A549 treated with ZK216348 at 1 μM for 4 hours (cell line): ENCODE measurements around the gene USP30. TPM values are rescaled to one million over a fixed set of nuclear protein-coding genes. Genes with fewer than 3 reads are reported as not detected.

Source experiments
- total RNA-seq: library from RNA; stranded (reverse); fragments of 200-300 nt; extraction: Qiagen RNA extraction; gene quantifications from 5 replicates; pipeline ENCODE4 v1.2.3, GENCODE V29; 2022; ENCODE audit warnings: low read depth

USP30 gene
- total RNA-seq, result 6.4 to 10.2 TPM (median 9.6 TPM) in 5 replicates

GRCh38 chr12:109052414-109053323 is at the start of gene USP30:
Gene USP30, plus strand, starts transcription at chr12:109052576. Its CDS starts 103 bp downstream, at chr12:109052679.

GRCh38 chr12:109020796-109021380 is 31.5 kb upstream of the USP30 start, which contains the start of gene SVOP:
Gene SVOP, minus strand, starts transcription at chr12:109021068. Its CDS starts 200 bp downstream, at chr12:109020868.

GRCh38 chr12:109093022-109093918 is 40.9 kb downstream of the USP30 start, which contains the start of gene ALKBH2:
Gene ALKBH2, minus strand, starts transcription at chr12:109093472. Its CDS starts 686 bp downstream, at chr12:109092786.

GRCh38 chr12:109097435-109098182 is 45.2 kb downstream of the USP30 start, which contains the start of gene UNG:
Gene UNG, plus strand, starts transcription at chr12:109097597. Its CDS starts 83 bp downstream, at chr12:109097680.

GRCh38 chr12:109115758-109116610 is 63.6 kb downstream of the USP30 start, which contains the start of gene ACACB:
Gene ACACB, plus strand, starts transcription at chr12:109116587. Its CDS starts 22,819 bp downstream, at chr12:109139406.

Other genes with a start within 250 kb of the USP30 start
- 12.4 to 25.8 TPM (median 21.4 TPM) in 5 replicates for gene SSH1, start 195.0 kb upstream of the USP30 start, total RNA-seq
- not detected in 5 replicates for gene DAO, start 172.5 kb upstream of the USP30 start, total RNA-seq
- gene SVOP, start 31.5 kb upstream of the USP30 start, total RNA-seq, result not detected in 5 replicates
- gene ALKBH2, start 40.9 kb downstream of the USP30 start, total RNA-seq, result 42.9 to 52.9 TPM (median 43.5 TPM) in 5 replicates
- gene UNG, start 45.0 kb downstream of the USP30 start, total RNA-seq, result 81.0 to 87.9 TPM (median 84.7 TPM) in 5 replicates
- gene ACACB, start 64.0 kb downstream of the USP30 start, total RNA-seq, result 7.9 to 10.6 TPM (median 10.0 TPM) in 5 replicates